ENCODE data around the gene MEF2C. TPM values are rescaled to one million over a fixed set of nuclear protein-coding genes. Genes with fewer than 3 reads are reported as not detected.

MEF2C gene
- total RNA-seq, 1 experiment from 2014 or later: 13.0 TPM

- no peak overlapping the region for H3K4me2 ChIP-seq (ENCODE audit: low read length)
- H4K20me1 ChIP-seq (ENCODE audit: insufficient read depth): no peaks in the 10 kb centered on the region
- no peak overlapping the region for H3K9ac ChIP-seq (ENCODE audit: low read length)
- TF ChIP-seq SIN3A (IDR thresholded peaks at IDR 0.05; ENCODE audit: low read depth) (no peak), POLR2AphosphoS5 (IDR thresholded peaks at IDR 0.05; ENCODE audit: low read depth, low read length) (no peak), REST (IDR thresholded peaks at IDR 0.05; ENCODE audit: low read depth) (no peak), CTCF (IDR thresholded peaks at IDR 0.05 in 2 of 3, conservative IDR thresholded peaks at IDR 0.05 in 1 of 3; ENCODE audit: borderline replicate concordance in 1 of 3, insufficient read depth in 1 of 3, low read depth in 2 of 3, low read length in 2 of 3) (no peak), ATF3 (IDR thresholded peaks at IDR 0.05) (no peak), EGR1 (IDR thresholded peaks at IDR 0.05; ENCODE audit: low read depth) (no peak), ELF1 (IDR thresholded peaks at IDR 0.05; ENCODE audit: borderline replicate concordance, low read depth) (no peak), JUND (IDR thresholded peaks at IDR 0.05) (no peak), FOSL1 (IDR thresholded peaks at IDR 0.05; ENCODE audit: low read depth) (no peak), ZFX (IDR thresholded peaks at IDR 0.05) (no peak), RAD21 (IDR thresholded peaks at IDR 0.05; ENCODE audit: low read depth) (no peak), SP1 (IDR thresholded peaks at IDR 0.05; ENCODE audit: low read depth) (no peak)
- no peak overlapping the region for H3K27ac ChIP-seq (ENCODE audit: low read depth, low read length)
- BruUV-seq (replicated peaks): no TSS peak
- H2AFZ ChIP-seq (ENCODE audit: low read depth, low read length, poor library complexity, severe bottlenecking): no peak overlapping the region
- no peaks in the 10 kb centered on the region for H3K4me1 ChIP-seq (ENCODE audit: control insufficient read depth in 1 of 2, insufficient read depth in 2 of 2, low read length in 2 of 2)
- intact Hi-C loops (cut with micrococcal nuclease): no loop called here
- no peak overlapping the region for H3K4me3 ChIP-seq (replicated peaks in 1 of 2; ENCODE audit: low read depth in 1 of 2, low read length in 2 of 2)
- RAD21 ChIA-PET (ENCODE audit: low non-redundant PET in 1 of 2, low total read pairs in 2 of 2, uncharacterized antibody in 2 of 2, unreplicated experiment in 2 of 2): no interaction called here
- ATAC-seq: no peak
- DNase-seq (ENCODE audit: low read depth, low spot score): no peak
- H3K9me2 ChIP-seq (ENCODE audit: insufficient read depth): no peaks in the 10 kb centered on the region
- H3K36me3 ChIP-seq (ENCODE audit: control insufficient read depth in 1 of 2, insufficient read depth in 2 of 2, low read length in 2 of 2): no peaks in the 10 kb centered on the region
- POLR2A ChIA-PET: no interaction called here
- CTCF ChIA-PET: no interaction called here
- no peaks in the 10 kb centered on the region for H3K79me2 ChIP-seq (ENCODE audit: insufficient read depth, low read length)
- H3K9me3 ChIP-seq (ENCODE audit: control insufficient read depth in 1 of 2, insufficient read depth in 1 of 2, low read depth in 1 of 2, low read length in 2 of 2): no peaks in the 10 kb centered on the region
- H3K27me3 ChIP-seq (ENCODE audit: insufficient read depth, low read length): no peaks in the 10 kb centered on the region
Measured at GRCh38 chr5:88840495-88840894, 42.5 kb downstream of the MEF2C start.
